Measurements from ENCODE around the gene KYNU. TPM values are rescaled to one million over a fixed set of nuclear protein-coding genes. Genes with fewer than 3 reads are reported as not detected.

Gene KYNU
- polyA plus RNA-seq, 1 donor from 2014 or later: 59.5 TPM

DNA sequence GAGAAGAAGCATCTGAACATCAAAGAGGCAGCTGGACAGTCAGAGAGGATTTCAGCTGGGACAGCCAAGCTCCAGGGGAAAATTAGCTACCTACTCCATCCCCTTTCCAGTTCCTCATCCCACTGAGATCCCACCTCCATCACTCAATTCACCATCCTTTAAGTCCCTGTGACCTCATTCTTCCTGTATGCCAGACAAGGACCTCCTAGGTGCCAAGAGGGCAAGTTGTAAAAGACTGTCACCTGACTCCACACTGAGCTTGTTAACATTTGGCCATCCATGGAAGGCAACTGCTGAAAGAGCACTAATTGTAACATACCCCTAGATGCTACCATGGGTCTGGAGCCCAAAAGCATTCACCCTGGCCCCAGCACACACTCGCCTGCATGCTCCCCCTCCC lies 97.8 kb downstream of the KYNU start:
- Mint-ChIP-seq H3K4me1 (peaks cover 33 to 53% (median 50%) of the 10 kb centered on the region in 3 donors), H3K9me3 (no peaks in the 10 kb centered on the region), H3K27ac (peak overlapping the region in 2 of 3 donors; percentile 46 to 54), H3K36me3 (peaks cover 2% of the 10 kb centered on the region), H3K27me3 (no peaks in the 10 kb centered on the region), H3K4me3 (no peak overlapping the region)

DNA sequence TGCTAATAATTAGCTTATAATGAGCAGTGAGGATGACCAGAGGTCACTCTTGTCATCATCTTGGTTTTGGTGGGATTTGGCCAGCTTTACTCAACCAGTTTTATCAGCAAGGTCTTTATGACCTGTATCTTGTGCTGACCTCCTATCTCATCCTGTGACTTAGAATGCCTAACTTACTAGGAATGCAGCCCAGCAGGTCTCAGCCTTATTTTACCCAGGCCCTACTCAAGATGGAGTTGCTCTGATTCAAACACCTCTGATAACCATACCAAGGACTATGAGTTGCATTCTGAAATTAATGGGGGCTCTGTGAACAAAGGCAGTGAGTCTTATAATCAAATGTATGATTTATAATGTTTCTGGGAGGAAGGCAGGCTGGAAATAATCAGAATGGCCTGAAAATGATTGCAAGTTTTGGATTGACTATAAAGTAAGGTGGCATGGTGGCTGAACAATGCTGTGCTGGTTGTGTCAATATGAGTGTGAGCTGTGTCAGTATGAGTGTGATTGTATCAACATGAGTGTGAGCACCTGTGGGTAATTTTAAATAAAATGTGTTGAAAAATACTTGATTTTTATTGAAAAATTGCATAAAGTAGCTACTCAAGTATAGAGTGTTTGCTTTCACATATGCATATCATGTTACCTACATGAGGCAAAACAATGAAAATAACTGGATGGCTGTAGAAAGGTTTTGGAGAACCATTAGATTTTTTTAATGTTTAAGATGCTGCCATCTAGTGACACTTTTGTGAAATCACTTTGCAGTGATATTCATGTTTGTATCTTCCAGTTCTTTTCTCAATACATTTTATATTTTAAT lies 103.0 kb downstream of the KYNU start:
- H3K9me3 Mint-ChIP-seq: no peaks in the 10 kb centered on the region
- H3K4me3 Mint-ChIP-seq: no peak overlapping the region
- no peaks in the 10 kb centered on the region for H3K36me3 Mint-ChIP-seq
- H3K27me3 Mint-ChIP-seq: no peaks in the 10 kb centered on the region
- H3K27ac Mint-ChIP-seq: peak overlapping the region; percentile 63 to 89 (median 76)
- H3K4me1 Mint-ChIP-seq: peaks cover 29 to 56% (median 43%) of the 10 kb centered on the region in 3 donors

GRCh38 chr2:142981069-142981378 lies 103.6 kb downstream of the KYNU start:
- H3K4me3 Mint-ChIP-seq: no peak overlapping the region
- no peaks in the 10 kb centered on the region for H3K36me3 Mint-ChIP-seq
- H3K4me1 Mint-ChIP-seq: peaks cover 29 to 50% (median 40%) of the 10 kb centered on the region in 3 donors
- no peaks in the 10 kb centered on the region for H3K27me3 Mint-ChIP-seq
- H3K27ac Mint-ChIP-seq: no peak overlapping the region
- H3K9me3 Mint-ChIP-seq: no peaks in the 10 kb centered on the region

DNA sequence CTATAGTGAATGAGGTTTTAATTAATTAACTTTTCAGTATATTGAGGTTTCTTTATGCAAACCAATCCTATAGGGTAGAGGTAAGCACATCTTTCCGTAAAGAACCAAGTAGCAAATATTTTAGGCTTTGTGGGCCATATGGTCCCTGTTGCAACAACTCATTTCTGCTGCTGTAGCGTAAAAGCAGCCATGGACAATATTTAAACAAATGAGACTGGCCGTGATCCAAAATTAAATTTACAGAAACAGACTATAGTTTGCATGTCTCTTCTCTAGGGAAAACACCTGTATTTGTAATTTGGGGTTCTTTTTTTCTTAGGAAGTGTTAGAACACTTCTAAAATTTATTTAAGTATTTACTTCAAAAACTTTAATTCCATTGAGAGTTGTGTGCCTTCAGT lies 104.3 kb downstream of the KYNU start:
- Mint-ChIP-seq H3K27ac (no peak overlapping the region), H3K36me3 (no peaks in the 10 kb centered on the region), H3K4me1 (peaks cover 26 to 44% (median 34%) of the 10 kb centered on the region in 3 donors), H3K9me3 (no peaks in the 10 kb centered on the region), H3K4me3 (no peak overlapping the region), H3K27me3 (no peaks in the 10 kb centered on the region)

DNA sequence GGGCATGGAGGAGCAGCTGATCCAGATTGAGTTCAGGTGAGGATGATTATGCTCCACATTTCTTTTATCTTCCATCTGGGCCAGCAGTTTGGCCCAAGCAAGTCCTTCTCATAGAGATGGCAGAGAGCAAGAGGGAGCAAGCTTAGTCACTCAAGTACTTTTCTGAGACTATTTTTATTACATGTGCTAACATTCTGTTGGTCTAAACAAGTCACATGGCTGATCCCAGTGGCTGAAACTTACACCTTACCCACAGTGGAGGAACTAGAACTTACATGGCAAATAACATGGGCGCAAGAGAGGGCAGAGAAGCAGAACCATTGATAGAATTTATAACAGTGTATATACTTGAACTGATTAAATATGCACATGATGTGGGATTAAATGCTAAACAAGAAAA lies 105.7 kb downstream of the KYNU start:
- peaks cover 20 to 38% (median 28%) of the 10 kb centered on the region in 3 donors for H3K4me1 Mint-ChIP-seq
- H3K27ac Mint-ChIP-seq: peak overlapping the region in 1 of 3 donors; percentile 68
- no peaks in the 10 kb centered on the region for H3K36me3 Mint-ChIP-seq
- H3K4me3 Mint-ChIP-seq: peak overlapping the region in 1 of 4 donors; percentile 44
- H3K27me3 Mint-ChIP-seq: no peaks in the 10 kb centered on the region
- no peaks in the 10 kb centered on the region for H3K9me3 Mint-ChIP-seq

DNA sequence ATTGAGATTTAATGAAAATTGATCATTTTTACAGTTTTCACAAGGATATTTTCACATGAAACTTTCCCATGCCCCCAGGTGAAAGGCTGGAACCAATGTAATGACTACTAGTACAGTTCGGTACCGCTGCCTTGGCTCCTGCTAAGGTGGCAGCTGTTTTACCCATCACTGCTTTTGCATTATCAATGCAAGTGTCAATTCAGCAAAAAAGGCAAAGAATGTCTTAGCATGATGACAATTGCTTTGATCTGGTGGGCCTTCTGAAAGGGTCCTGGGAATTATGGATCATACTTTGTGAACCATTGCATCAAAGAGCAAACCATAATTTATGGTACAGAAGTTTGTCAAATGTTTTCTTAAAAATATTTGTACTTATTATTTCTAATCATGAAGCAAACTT lies 107.2 kb downstream of the KYNU start:
- Mint-ChIP-seq H3K9me3 (no peaks in the 10 kb centered on the region), H3K27ac (no peak overlapping the region), H3K4me3 (no peak overlapping the region), H3K27me3 (no peaks in the 10 kb centered on the region), H3K36me3 (no peaks in the 10 kb centered on the region), H3K4me1 (peaks cover 24 to 38% (median 27%) of the 10 kb centered on the region in 3 donors)

- Mint-ChIP-seq H3K4me3 (no peak overlapping the region), H3K27ac (peak overlapping the region in 1 of 3 donors; percentile 23), H3K36me3 (peaks cover 2% of the 10 kb centered on the region)
These were observed 109.6 kb downstream of the KYNU start for GRCh38 chr2:142987044-142987443.

GRCh38 chr2:142989273-142990204 lies 112.1 kb downstream of the KYNU start:
- H3K4me1 Mint-ChIP-seq: peaks cover 3 to 11% (median 8%) of the 10 kb centered on the region in 3 donors
- no peak overlapping the region for H3K27ac Mint-ChIP-seq
- H3K36me3 Mint-ChIP-seq: peaks cover 2% of the 10 kb centered on the region
- H3K4me3 Mint-ChIP-seq: no peak overlapping the region
- no peaks in the 10 kb centered on the region for H3K27me3 Mint-ChIP-seq
- H3K9me3 Mint-ChIP-seq: no peaks in the 10 kb centered on the region

More at GRCh38 chr2:142987044-142987443, 109.6 kb downstream of the KYNU start:
- Mint-ChIP-seq H3K27me3 (no peaks in the 10 kb centered on the region), H3K9me3 (no peaks in the 10 kb centered on the region), H3K4me1 (peaks cover 14 to 25% (median 19%) of the 10 kb centered on the region in 3 donors)

- Mint-ChIP-seq H3K4me1 (peaks cover 6 to 11% (median 8%) of the 10 kb centered on the region in 3 donors), H3K27me3 (no peaks in the 10 kb centered on the region), H3K27ac (no peak overlapping the region), H3K4me3 (no peak overlapping the region), H3K9me3 (no peaks in the 10 kb centered on the region), H3K36me3 (peaks cover 2% of the 10 kb centered on the region)
These were observed 113.8 kb downstream of the KYNU start for GRCh38 chr2:142991295-142991694.

DNA sequence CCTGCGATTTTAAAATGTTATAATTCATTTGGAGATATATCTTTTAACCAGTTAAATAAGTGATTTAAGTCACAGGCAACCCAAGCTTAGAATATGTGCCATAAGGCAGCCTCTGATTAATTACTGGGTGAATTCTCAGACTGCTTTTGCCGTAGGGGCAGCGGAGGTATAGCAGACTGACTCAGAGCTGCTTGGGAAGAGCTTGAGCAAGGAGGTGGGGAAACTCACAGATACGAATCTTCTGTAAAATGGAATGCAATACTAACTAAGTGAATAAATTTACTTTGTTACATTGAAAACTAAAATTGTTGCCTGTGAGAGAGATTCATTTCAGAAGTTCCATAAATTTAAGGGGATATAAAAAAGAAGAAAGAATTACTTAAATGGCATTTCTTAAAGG lies 115.4 kb downstream of the KYNU start:
- Mint-ChIP-seq H3K4me3 (no peak overlapping the region), H3K27me3 (no peaks in the 10 kb centered on the region), H3K27ac (no peak overlapping the region), H3K4me1 (peaks cover 6 to 10% (median 8%) of the 10 kb centered on the region in 3 donors), H3K9me3 (no peaks in the 10 kb centered on the region), H3K36me3 (peaks cover 6% of the 10 kb centered on the region)

DNA sequence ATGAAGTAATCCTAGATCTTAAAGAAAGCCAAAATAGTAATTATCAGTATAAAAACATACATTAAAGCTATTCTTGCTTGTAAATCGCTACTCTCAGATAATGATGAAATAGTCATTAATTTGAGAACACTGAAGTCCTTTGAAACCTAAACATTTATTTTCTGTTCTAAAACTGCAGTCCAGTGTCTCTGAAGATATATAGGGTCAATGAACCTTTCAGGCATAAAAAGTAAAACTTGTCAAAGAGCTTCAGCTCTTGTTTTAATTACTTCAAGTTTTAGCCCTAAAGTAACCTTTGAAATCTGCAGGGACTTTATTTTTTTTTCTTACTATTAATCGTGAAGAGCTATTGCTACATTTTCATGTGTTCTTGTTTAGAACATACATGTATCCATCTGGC lies 116.3 kb downstream of the KYNU start:
- Mint-ChIP-seq H3K4me3 (no peak overlapping the region), H3K36me3 (peaks cover 8% of the 10 kb centered on the region), H3K27me3 (no peaks in the 10 kb centered on the region), H3K4me1 (peaks cover under 1 to 6% (median 6%) of the 10 kb centered on the region in 3 donors), H3K9me3 (no peaks in the 10 kb centered on the region), H3K27ac (no peak overlapping the region)

GRCh38 chr2:142994665-142995064 lies 117.2 kb downstream of the KYNU start:
- Mint-ChIP-seq H3K9me3 (no peaks in the 10 kb centered on the region), H3K27ac (no peak overlapping the region), H3K4me3 (no peak overlapping the region), H3K27me3 (no peaks in the 10 kb centered on the region), H3K36me3 (peaks cover 8% of the 10 kb centered on the region), H3K4me1 (peaks cover 0 to 3% (median 0%) of the 10 kb centered on the region in 3 donors)

GRCh38 chr2:142997231-142997630 lies 119.8 kb downstream of the KYNU start:
- Mint-ChIP-seq H3K4me1 (peaks cover 0 to 3% (median 0%) of the 10 kb centered on the region in 3 donors), H3K27me3 (no peaks in the 10 kb centered on the region)

GRCh38 chr2:143000599-143000998 lies 123.1 kb downstream of the KYNU start:
- H3K27me3 Mint-ChIP-seq: no peaks in the 10 kb centered on the region
- no peak overlapping the region for H3K4me3 Mint-ChIP-seq
- peaks cover 21% of the 10 kb centered on the region for H3K36me3 Mint-ChIP-seq
- no peak overlapping the region for H3K27ac Mint-ChIP-seq
- no peaks in the 10 kb centered on the region for H3K9me3 Mint-ChIP-seq
- H3K4me1 Mint-ChIP-seq: peaks cover 0 to 3% (median 0%) of the 10 kb centered on the region in 3 donors

More at GRCh38 chr2:142997231-142997630, 119.8 kb downstream of the KYNU start:
- peaks cover 18% of the 10 kb centered on the region for H3K36me3 Mint-ChIP-seq
- H3K27ac Mint-ChIP-seq: no peak overlapping the region
- no peaks in the 10 kb centered on the region for H3K9me3 Mint-ChIP-seq
- H3K4me3 Mint-ChIP-seq: no peak overlapping the region

DNA sequence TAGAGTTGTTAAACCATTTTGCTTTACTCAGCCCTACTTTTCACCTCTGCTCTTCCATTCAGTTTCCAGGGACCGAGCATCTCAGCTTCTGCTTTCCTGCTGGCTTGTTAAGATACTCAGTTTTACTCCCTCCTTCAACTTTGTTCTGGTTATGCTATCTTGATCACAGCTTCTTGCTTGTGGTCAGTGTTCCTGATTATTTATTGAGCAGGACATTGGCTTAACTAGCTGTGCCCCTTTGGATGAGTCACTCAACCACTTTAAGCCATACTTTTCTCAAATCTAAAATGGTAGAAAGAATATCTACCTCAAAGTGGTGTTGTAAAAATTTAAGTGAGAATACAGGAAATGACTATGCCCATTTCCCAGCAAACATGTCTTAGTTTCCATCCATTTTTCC lies 124.0 kb downstream of the KYNU start:
- H3K4me3 Mint-ChIP-seq: no peak overlapping the region
- no peaks in the 10 kb centered on the region for H3K27me3 Mint-ChIP-seq
- H3K36me3 Mint-ChIP-seq: peaks cover 24% of the 10 kb centered on the region
- H3K27ac Mint-ChIP-seq: no peak overlapping the region
- no peaks in the 10 kb centered on the region for H3K9me3 Mint-ChIP-seq
- no peaks in the 10 kb centered on the region for H3K4me1 Mint-ChIP-seq

Data from IgD-negative memory B cell (primary cell).